LNCaP clone FGC (cell line): Measurements from ENCODE around the gene TMEM60.

Source experiments
- DNase-seq: peaks from one replicate; pipeline ENCODE4 v3.0.0-alpha.2; 2011; ENCODE audit warnings: low read depth
- H3K4me3 ChIP-seq: 2 replicates; pipeline ENCODE4 v1.5.1; 2011; ENCODE audit warnings: mild to moderate bottlenecking, low read depth, low read length, control low read depth
- TF ChIP-seq, protein P1 (sequence below): IDR thresholded peaks from 2 replicates; pipeline ENCODE4 v1.5.1; 2012; ENCODE audit warnings: mild to moderate bottlenecking; ENCODE audit not compliant: control insufficient read depth, insufficient read depth; ENCODE audit errors: extremely low read depth

Gene TMEM60

GRCh38 chr7:77826300-77826699 is 28.1 kb upstream of the TMEM60 start:
- no peak overlapping the region for H3K4me3 ChIP-seq
- DNase-seq, result no peak
- TF ChIP-seq, protein P1, sequence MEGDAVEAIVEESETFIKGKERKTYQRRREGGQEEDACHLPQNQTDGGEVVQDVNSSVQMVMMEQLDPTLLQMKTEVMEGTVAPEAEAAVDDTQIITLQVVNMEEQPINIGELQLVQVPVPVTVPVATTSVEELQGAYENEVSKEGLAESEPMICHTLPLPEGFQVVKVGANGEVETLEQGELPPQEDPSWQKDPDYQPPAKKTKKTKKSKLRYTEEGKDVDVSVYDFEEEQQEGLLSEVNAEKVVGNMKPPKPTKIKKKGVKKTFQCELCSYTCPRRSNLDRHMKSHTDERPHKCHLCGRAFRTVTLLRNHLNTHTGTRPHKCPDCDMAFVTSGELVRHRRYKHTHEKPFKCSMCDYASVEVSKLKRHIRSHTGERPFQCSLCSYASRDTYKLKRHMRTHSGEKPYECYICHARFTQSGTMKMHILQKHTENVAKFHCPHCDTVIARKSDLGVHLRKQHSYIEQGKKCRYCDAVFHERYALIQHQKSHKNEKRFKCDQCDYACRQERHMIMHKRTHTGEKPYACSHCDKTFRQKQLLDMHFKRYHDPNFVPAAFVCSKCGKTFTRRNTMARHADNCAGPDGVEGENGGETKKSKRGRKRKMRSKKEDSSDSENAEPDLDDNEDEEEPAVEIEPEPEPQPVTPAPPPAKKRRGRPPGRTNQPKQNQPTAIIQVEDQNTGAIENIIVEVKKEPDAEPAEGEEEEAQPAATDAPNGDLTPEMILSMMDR, result no peak

DNA sequence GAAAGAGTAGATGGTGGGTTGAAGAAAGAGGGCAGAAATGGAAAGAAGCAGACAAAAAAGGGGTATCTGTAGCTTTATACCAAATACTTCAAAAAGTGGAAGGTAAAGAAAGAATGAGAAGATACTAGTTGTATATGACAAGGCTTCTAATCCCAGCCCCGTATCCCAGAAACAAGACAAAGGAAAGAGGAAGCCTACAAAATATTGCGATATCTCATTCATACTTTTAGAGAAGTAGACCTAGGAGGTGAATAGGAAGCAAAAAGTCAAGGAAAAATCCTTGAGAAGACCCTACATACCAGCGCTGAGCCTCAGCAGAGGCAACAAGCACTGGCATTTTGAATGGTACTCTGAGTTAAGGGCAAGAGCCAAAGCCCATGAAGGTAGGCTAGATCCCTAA is 26.9 kb upstream of the TMEM60 start:
- no peak for DNase-seq
- TF ChIP-seq, protein P1, result no peak
- no peak overlapping the region for H3K4me3 ChIP-seq

GRCh38 chr7:77824636-77825035 is 26.4 kb upstream of the TMEM60 start:
- TF ChIP-seq, protein P1, result no peak
- DNase-seq, result no peak
- H3K4me3 ChIP-seq, result no peak overlapping the region

DNA sequence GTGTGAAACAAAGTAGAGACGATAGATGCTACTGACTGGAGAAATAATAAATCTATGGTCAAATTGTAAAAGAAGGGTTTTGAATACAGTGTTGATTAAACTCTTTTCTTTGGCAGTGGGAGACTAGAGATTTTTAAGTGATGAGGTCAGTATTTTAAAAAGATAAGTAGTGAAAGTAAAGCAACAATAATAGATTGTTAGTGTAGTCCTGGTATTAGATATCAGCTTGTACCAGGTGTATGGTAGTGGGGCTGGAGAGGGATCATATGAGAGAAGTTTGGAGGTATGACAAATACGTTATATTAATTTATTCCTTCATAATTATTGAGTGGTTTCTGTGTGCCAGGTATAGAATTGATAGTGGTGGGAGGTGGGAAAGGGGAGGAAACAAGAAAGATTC is 25.6 kb upstream of the TMEM60 start:
- DNase-seq, result no peak
- no peak overlapping the region for H3K4me3 ChIP-seq
- TF ChIP-seq, protein P1, result no peak

DNA sequence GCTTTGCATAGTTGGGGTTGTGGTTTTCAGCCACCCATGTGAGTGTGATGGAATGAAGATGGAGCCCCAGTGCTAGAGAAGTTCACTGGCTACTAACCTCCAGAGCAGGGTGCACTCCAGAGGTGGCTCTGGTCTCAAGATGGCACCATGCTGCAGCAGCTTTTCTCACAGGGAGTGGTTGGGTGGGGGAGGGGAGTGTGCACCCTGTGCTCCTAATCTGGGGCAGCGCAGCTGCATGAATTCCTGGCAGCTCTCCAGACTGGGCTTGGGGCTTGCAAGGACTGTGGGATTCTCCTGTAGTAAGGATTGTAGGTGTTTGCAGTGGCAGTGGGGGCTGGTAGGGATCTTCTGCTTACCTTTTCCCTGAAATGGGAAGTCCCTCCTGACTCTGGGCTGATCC is 24.0 kb upstream of the TMEM60 start:
- no peak for DNase-seq
- no peak overlapping the region for H3K4me3 ChIP-seq
- TF ChIP-seq, protein P1, result no peak

DNA sequence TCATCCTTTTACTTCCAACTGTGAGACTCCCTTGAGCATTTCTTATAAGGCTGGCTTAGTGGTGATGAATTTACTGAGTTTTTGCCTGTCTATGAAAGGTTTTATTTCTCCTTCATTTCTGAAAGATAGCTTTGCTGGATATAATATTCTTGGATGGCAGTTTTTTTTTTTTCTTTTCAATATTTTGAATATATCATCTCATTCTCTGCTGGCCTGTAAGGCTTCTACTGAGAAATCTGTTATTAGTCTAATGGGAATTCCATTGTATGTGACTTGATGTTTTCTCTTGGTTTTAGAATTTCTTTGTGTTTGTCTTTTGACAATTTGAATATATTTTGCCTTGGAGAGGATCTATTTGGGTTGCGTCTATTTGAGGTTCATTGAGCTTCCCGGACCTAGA is 22.7 kb upstream of the TMEM60 start:
- H3K4me3 ChIP-seq, result no peak overlapping the region
- TF ChIP-seq, protein P1, result no peak
- no peak for DNase-seq

DNA sequence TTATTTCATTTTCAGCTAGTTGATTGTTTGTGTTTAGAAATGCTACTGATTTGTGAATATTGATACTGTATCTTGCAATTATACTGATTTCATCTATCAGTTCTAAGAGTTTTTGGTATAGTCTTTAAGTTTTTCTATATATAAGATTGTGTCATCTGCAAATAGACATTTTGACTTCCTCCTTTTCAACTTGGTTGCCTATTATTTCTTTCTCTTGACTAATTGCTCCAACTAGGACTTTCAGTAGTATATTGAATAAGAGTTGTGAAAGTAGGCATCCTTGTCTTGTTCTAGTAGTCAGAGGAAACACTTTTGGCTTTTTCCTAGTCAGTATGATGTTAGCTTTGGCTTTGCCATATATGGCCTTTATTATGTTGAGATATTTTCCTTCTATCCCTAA is 20.8 kb upstream of the TMEM60 start:
- DNase-seq, result no peak
- TF ChIP-seq, protein P1, result no peak
- H3K4me3 ChIP-seq, result no peak overlapping the region
